ENCODE measurements around the gene DNAJB6.

The DNAJB6 gene

GRCh38 chr7:157409149-157409752 is 72.4 kb downstream of the DNAJB6 start:
- WGBS, 2 experiments: 94% methylated on average over 28 of the region's 28 CpGs
- H3K27ac ChIP-seq (ENCODE audit: insufficient read depth, low read depth, low read length, poor library complexity, severe bottlenecking): no peak overlapping the region
- H3K27me3 ChIP-seq (ENCODE audit: control insufficient read depth, insufficient read depth, low read length, poor library complexity, severe bottlenecking): no peaks in the 10 kb centered on the region
- peaks cover 16% of the 10 kb centered on the region for H3K4me1 ChIP-seq (ENCODE audit: control insufficient read depth, insufficient read depth, low read length)
- no peak overlapping the region for H3K4me3 ChIP-seq (ENCODE audit: insufficient read depth, low read depth, low read length)
- H3K36me3 ChIP-seq (ENCODE audit: control insufficient read depth, insufficient read depth, low read length): no peaks in the 10 kb centered on the region
- no peaks in the 10 kb centered on the region for H3K9me3 ChIP-seq (ENCODE audit: control insufficient read depth, low read length)

GRCh38 chr7:157409753-157410727 is 73.2 kb downstream of the DNAJB6 start:
- no peaks in the 10 kb centered on the region for H3K36me3 ChIP-seq (ENCODE audit: control insufficient read depth, insufficient read depth, low read length)
- no peaks in the 10 kb centered on the region for H3K9me3 ChIP-seq (ENCODE audit: control insufficient read depth, low read length)
- H3K27ac ChIP-seq (ENCODE audit: insufficient read depth, low read depth, low read length, poor library complexity, severe bottlenecking): no peak overlapping the region
- H3K4me3 ChIP-seq (ENCODE audit: insufficient read depth, low read depth, low read length): no peak overlapping the region
- H3K27me3 ChIP-seq (ENCODE audit: control insufficient read depth, insufficient read depth, low read length, poor library complexity, severe bottlenecking): no peaks in the 10 kb centered on the region
- WGBS, 2 experiments: 95% methylated on average over 78 of the region's 78 CpGs
- H3K4me1 ChIP-seq (ENCODE audit: control insufficient read depth, insufficient read depth, low read length): peaks cover 16% of the 10 kb centered on the region

- no peak overlapping the region for H3K4me3 ChIP-seq (ENCODE audit: insufficient read depth, low read depth, low read length)
- H3K27me3 ChIP-seq (ENCODE audit: control insufficient read depth, insufficient read depth, low read length, poor library complexity, severe bottlenecking): no peaks in the 10 kb centered on the region
- no peak overlapping the region for H3K27ac ChIP-seq (ENCODE audit: insufficient read depth, low read depth, low read length, poor library complexity, severe bottlenecking)
- H3K36me3 ChIP-seq (ENCODE audit: control insufficient read depth, insufficient read depth, low read length): peaks cover under 1% of the 10 kb centered on the region
- no peaks in the 10 kb centered on the region for H3K9me3 ChIP-seq (ENCODE audit: control insufficient read depth, low read length)
- peaks cover 16% of the 10 kb centered on the region for H3K4me1 ChIP-seq (ENCODE audit: control insufficient read depth, insufficient read depth, low read length)
- WGBS, 2 experiments: 95% methylated on average over 33 of the region's 33 CpGs
Measured at GRCh38 chr7:157410831-157411556, 74.2 kb downstream of the DNAJB6 start.

- Histone ChIP-seq H3K36me3 (ENCODE audit: control insufficient read depth, insufficient read depth, low read length) (peaks cover 6% of the 10 kb centered on the region), H3K4me3 (ENCODE audit: insufficient read depth, low read depth, low read length) (no peak overlapping the region), H3K4me1 (ENCODE audit: control insufficient read depth, insufficient read depth, low read length) (peaks cover 16% of the 10 kb centered on the region), H3K27me3 (ENCODE audit: control insufficient read depth, insufficient read depth, low read length, poor library complexity, severe bottlenecking) (no peaks in the 10 kb centered on the region), H3K27ac (ENCODE audit: insufficient read depth, low read depth, low read length, poor library complexity, severe bottlenecking) (no peak overlapping the region), H3K9me3 (ENCODE audit: control insufficient read depth, low read length) (no peaks in the 10 kb centered on the region)
- 84 to 87% methylated on average over 19 of the region's 19 CpGs for WGBS, 2 experiments
Measured at GRCh38 chr7:157411580-157411979, 74.8 kb downstream of the DNAJB6 start.

GRCh38 chr7:157412021-157412443 is 75.2 kb downstream of the DNAJB6 start:
- Histone ChIP-seq H3K9me3 (ENCODE audit: control insufficient read depth, low read length) (no peaks in the 10 kb centered on the region), H3K4me3 (ENCODE audit: insufficient read depth, low read depth, low read length) (no peak overlapping the region), H3K27ac (ENCODE audit: insufficient read depth, low read depth, low read length, poor library complexity, severe bottlenecking) (no peak overlapping the region), H3K27me3 (ENCODE audit: control insufficient read depth, insufficient read depth, low read length, poor library complexity, severe bottlenecking) (no peaks in the 10 kb centered on the region), H3K36me3 (ENCODE audit: control insufficient read depth, insufficient read depth, low read length) (peaks cover 9% of the 10 kb centered on the region), H3K4me1 (ENCODE audit: control insufficient read depth, insufficient read depth, low read length) (peaks cover 16% of the 10 kb centered on the region)
- 94 to 95% methylated on average over 11 of the region's 11 CpGs for WGBS, 2 experiments

GRCh38 chr7:157412491-157413180 is 75.8 kb downstream of the DNAJB6 start:
- peak overlapping the region; percentile 66 for H3K27ac ChIP-seq (ENCODE audit: insufficient read depth, low read depth, low read length, poor library complexity, severe bottlenecking)
- WGBS, 2 experiments: 84 to 86% methylated on average over 26 of the region's 26 CpGs

GRCh38 chr7:157413881-157414701 is 77.3 kb downstream of the DNAJB6 start:
- no peak overlapping the region for H3K4me3 ChIP-seq (ENCODE audit: insufficient read depth, low read depth, low read length)
- H3K27ac ChIP-seq (ENCODE audit: insufficient read depth, low read depth, low read length, poor library complexity, severe bottlenecking): no peak overlapping the region
- H3K4me1 ChIP-seq (ENCODE audit: control insufficient read depth, insufficient read depth, low read length): peaks cover 16% of the 10 kb centered on the region
- H3K27me3 ChIP-seq (ENCODE audit: control insufficient read depth, insufficient read depth, low read length, poor library complexity, severe bottlenecking): no peaks in the 10 kb centered on the region
- H3K36me3 ChIP-seq (ENCODE audit: control insufficient read depth, insufficient read depth, low read length): peaks cover 11% of the 10 kb centered on the region
- no peaks in the 10 kb centered on the region for H3K9me3 ChIP-seq (ENCODE audit: control insufficient read depth, low read length)
- 93% methylated on average over 49 of the region's 49 CpGs for WGBS, 2 experiments

More at GRCh38 chr7:157412491-157413180, 75.8 kb downstream of the DNAJB6 start:
- Histone ChIP-seq H3K36me3 (ENCODE audit: control insufficient read depth, insufficient read depth, low read length) (peaks cover 11% of the 10 kb centered on the region), H3K27me3 (ENCODE audit: control insufficient read depth, insufficient read depth, low read length, poor library complexity, severe bottlenecking) (no peaks in the 10 kb centered on the region), H3K4me3 (ENCODE audit: insufficient read depth, low read depth, low read length) (no peak overlapping the region), H3K4me1 (ENCODE audit: control insufficient read depth, insufficient read depth, low read length) (peaks cover 16% of the 10 kb centered on the region), H3K9me3 (ENCODE audit: control insufficient read depth, low read length) (no peaks in the 10 kb centered on the region)

- H3K9me3 ChIP-seq (ENCODE audit: control insufficient read depth, low read length): no peaks in the 10 kb centered on the region
- no peak overlapping the region for H3K27ac ChIP-seq (ENCODE audit: insufficient read depth, low read depth, low read length, poor library complexity, severe bottlenecking)
- peaks cover 11% of the 10 kb centered on the region for H3K36me3 ChIP-seq (ENCODE audit: control insufficient read depth, insufficient read depth, low read length)
- H3K27me3 ChIP-seq (ENCODE audit: control insufficient read depth, insufficient read depth, low read length, poor library complexity, severe bottlenecking): no peaks in the 10 kb centered on the region
- H3K4me3 ChIP-seq (ENCODE audit: insufficient read depth, low read depth, low read length): no peak overlapping the region
- 93 to 94% methylated on average over 8 of the region's 8 CpGs for WGBS, 2 experiments
- H3K4me1 ChIP-seq (ENCODE audit: control insufficient read depth, insufficient read depth, low read length): peaks cover 16% of the 10 kb centered on the region
Measured at GRCh38 chr7:157414702-157415096, 77.9 kb downstream of the DNAJB6 start.

- no peaks in the 10 kb centered on the region for H3K9me3 ChIP-seq (ENCODE audit: control insufficient read depth, low read length)
- H3K4me1 ChIP-seq (ENCODE audit: control insufficient read depth, insufficient read depth, low read length): peaks cover 16% of the 10 kb centered on the region
- no peak overlapping the region for H3K4me3 ChIP-seq (ENCODE audit: insufficient read depth, low read depth, low read length)
- H3K36me3 ChIP-seq (ENCODE audit: control insufficient read depth, insufficient read depth, low read length): peaks cover 11% of the 10 kb centered on the region
- no peaks in the 10 kb centered on the region for H3K27me3 ChIP-seq (ENCODE audit: control insufficient read depth, insufficient read depth, low read length, poor library complexity, severe bottlenecking)
- WGBS, 2 experiments: 93 to 95% methylated on average over 16 of the region's 16 CpGs
- H3K27ac ChIP-seq (ENCODE audit: insufficient read depth, low read depth, low read length, poor library complexity, severe bottlenecking): no peak overlapping the region
Measured at GRCh38 chr7:157415486-157415885, 78.7 kb downstream of the DNAJB6 start.
